GM21423 (cell line): ENCODE data around the gene DEFB127.
"Not testable (repeated sequence)": the region's sequence is repeated elsewhere in the genome, so short reads cannot be mapped to it uniquely, and the experiment has no call there.

Source experiments
- ATAC-seq: cut with Tn5 transposase; IDR thresholded peaks from one replicate; pipeline ENCODE4 v1.9.1; 2021; ENCODE audit warnings: mild to moderate bottlenecking, moderate library complexity; ENCODE audit not compliant: unreplicated experiment

DEFB127 gene, protein sequence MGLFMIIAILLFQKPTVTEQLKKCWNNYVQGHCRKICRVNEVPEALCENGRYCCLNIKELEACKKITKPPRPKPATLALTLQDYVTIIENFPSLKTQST

DNA sequence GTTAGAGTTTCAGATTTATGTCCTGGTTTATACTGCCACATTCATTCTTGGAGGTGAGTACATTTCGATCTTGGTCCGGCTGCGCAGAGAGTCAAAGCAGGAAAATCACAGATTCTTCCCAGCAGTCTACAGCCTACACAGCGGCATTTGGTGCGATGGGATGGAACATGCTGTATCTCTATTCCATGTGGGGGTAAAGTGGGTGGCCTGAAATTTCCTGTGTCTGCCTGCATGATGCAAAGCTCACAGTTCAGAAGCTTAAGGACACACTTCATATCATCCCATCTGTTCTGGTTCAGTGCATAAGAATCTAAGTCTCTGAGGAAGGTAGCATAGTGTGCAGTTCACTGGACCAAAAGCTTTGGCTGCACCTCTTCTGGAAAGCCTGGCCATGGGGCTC lies at the start of gene DEFB127:
Gene DEFB127, plus strand, starts transcription at position 301 of the 400 bp plus-strand sequence. Its CDS starts 91 bp downstream, at position 392.
- ATAC-seq = no peak

DNA sequence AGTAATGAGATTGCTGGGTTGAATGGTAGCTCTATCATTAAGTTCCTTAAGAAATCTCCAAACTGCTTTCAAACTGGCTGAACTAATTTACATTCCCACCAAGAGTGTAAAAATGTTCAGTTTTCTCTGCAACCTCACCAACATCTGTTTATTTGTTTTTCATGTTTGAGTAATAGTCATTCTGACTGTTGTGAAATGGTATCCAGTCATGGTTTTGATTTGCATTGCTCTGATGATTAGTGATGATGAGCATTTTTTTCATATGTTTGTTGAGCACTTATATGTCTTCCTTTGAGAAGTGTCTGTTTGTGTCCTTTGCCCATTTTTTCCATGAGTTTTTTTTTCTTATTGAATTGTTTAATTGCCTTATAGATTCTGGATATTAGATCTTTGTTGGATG lies 44.9 kb upstream of the DEFB127 start:
- no peak for ATAC-seq

DNA sequence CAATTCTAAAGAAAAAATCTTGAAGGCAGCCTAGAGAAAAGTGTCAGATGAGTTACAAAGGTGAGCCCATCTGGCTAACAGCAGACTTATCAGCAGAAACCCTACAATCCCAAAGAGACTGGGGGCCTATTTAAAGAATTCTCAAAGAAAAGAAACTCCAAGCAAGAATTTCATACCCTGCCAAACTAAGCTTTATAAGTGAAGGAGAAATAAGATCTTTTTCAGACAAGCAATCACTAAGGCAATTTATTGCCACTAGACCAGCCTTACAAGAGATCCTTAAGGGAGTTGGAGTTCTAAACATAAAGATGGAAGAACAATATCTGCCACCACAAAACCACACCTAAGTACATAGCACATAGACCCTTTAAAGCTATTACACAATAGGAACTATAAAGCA lies 39.7 kb upstream of the DEFB127 start:
- ATAC-seq = no peak

DNA sequence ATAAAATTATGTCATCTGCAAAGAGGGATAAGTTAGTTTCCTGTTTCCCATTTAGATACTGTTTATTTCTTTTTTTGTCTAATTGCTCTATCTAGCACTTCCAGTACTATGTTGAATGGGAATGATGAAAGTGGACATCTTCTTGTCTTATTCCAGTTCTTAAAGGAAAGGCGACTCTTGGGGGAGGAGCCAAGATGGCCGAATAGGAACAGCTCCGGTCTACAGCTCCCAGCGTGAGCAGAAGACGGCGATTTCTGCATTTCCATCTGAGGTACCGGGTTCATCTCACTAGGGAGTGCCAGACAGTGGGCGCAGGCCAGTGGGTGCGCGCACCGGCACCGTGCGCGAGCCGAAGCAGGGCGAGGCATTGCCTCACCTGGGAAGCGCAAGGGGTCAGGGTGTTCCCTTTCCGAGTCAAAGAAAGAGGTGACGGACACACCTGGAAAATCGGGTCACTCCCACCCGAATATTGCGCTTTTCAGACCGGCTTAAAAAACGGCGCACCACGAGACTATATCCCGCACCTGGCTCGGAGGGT lies 27.4 kb upstream of the DEFB127 start:
- not testable (repeated sequence) for ATAC-seq

DNA sequence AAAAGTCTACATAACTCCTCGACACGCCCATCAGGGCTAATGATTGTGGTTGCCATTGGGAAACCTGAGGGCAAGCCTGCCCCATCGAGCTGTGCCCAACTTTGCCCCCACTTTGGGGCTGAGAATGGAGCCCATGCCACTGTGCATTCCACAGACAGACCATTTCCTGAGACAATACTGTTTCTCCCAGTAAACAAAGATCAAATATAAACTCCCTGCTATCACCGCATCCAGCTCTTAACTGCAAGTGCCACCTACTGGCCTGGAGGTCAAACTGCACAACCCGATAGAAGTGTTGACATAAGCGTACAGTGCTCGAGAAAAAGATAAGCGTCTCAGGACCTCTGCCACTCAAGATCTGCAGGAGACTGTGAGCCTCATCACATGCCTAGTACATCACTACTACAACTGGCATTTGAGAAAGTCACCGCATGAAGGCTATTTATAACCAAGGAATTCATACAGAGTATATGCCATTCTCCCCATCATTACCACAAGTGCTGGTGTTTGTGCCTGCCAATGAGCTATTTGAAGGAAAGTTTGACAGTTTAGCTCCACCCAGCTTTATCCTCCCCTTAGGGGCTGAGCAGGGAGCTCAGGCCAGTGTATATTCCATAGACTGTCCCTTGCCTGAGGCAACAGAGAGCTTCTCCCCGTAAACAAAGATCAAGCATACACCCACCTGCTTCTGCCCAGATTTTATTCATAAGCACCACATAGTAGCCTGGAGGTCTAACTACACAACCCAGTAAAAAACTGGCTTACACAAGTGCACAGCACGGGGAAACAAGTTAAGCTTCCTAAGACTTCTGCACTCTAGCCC lies 19.4 kb upstream of the DEFB127 start:
- no peak for ATAC-seq

DNA sequence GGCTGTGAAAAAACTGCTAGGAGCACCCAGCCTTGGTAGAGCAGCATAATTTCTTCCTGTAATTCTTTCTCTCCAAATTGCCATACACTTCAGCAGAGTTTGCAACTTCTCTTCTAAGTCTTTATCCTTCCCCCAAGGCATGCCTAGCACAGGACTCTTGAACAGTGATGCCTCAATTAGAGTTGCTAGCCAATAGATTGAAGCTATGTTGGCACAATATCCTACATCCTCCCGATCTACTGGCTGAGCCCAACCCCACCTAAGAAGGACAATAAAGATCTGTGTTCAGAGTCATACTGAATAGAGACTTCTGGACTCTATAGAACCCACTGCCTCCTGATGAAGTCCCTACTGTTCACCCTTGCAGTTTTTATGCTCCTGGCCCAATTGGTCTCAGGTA lies 15.0 kb upstream of the DEFB127 start, which contains the start of gene DEFB126:
Gene DEFB126, plus strand, starts transcription at position 301 of the 400 bp plus-strand sequence. Its CDS starts 39 bp downstream, at position 340.
- ATAC-seq = no peak

DNA sequence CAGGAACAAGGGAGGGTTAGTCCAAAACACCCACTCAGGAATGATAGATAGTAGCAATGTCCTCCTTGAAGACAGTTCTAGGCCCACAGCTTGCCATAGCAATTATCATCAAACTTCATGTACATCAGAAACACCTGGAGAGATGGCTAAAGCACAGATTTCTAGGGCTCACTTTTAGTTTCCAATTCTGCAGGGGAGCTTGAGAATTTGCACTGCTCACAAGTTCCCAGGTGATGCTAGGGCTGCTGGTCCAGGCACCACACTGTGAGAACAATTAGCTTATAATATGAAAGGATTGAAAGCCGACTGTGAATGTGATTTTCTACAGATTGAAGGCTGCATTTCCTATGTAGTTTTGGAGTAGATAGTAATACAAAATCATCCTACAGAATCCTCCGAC lies 11.4 kb upstream of the DEFB127 start:
- no peak for ATAC-seq

DNA sequence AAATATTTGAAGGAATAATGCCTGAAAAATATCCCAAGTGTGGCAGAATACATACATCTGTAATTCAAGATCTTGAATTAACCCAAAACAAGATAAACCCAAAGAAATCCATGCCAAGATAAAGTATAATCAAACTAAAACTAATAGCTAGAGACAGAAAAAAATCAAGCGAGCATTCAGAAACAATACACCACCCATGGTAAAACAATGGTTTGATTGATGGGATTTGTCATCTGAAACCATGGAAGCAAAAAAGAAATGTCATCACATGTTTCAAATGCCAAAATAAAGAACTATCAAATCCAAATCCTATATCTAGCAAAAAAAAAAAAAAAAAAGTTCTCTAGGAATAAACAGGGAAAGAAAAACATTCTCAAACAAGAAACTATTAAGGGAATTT lies 5.1 kb upstream of the DEFB127 start:
- no peak for ATAC-seq

DNA sequence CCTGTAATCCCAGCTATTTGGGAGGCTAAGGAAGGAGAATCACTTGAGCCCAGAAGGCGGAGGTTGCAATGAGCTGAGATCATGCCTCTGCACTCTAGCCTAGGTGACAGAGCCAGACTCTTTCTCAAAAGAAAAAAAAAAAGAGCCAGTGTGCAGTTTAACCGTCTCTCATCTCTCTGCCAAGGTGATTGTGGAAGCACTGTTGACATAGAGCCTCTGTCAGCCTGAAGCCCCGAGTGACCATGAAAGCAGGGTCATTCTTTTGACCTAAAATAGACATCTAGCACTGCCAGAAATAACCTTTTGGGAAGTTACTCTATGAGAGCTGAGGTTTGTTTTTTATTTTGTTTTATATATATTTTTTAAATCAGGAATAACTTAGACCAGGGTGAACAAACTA lies 7.4 kb downstream of the DEFB127 start:
- ATAC-seq = no peak

DNA sequence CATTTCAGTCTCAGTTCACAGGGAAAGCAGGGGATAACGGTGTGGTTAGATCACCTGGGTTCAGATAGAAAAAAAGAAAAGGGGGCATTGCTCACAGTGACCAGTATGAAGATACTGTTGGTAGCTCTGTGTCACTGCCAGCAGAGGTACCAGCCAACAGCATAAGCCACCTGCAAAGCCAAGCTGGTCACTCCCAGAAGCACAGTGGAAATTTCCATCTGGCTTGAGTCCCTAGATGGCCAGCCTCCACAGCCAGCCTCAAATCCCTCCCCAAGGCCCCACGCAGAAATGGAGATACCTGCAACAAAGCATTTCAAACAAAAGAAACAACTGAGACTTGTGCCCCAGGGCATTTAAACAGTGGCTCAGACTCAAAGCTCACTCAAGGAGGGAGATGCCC lies 11.6 kb downstream of the DEFB127 start:
- no peak for ATAC-seq

DNA sequence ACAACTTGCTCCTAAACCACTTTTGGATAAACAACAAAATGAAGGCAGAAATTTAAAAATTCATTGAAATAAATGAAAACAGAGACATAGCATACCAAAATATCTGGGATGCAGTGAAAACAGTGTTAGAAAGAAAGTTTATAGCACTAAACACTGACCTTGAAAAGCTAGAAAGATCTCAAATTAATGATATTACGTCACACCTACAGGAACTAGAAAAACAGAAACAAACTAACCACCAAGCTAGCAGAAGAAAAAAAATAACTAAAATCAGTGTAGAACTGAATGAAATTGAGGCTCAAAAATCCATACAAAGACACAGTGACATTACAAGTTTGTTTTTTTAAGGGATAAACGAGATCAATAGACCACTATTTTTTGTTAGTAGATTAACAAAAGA lies 27.0 kb downstream of the DEFB127 start:
- no peak for ATAC-seq

DNA sequence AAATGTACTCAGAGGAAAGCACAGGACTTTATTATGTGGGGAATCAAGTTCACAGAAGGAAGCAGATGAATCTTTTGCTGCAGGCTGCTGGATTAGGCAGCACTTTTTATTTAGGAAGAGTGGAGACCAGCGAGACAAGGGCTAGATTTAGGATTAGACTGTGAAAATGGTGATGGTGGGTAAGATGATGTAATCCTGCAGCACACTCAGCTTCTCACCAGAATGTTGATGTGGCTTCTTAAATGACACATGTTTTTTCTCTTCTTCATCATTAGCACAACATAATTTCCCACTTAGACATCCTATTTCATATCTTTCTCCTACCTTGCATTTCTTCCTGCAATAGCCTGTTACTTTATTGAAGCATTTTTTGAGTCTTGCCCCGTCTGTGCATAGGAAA lies 30.5 kb downstream of the DEFB127 start:
- no peak for ATAC-seq

DNA sequence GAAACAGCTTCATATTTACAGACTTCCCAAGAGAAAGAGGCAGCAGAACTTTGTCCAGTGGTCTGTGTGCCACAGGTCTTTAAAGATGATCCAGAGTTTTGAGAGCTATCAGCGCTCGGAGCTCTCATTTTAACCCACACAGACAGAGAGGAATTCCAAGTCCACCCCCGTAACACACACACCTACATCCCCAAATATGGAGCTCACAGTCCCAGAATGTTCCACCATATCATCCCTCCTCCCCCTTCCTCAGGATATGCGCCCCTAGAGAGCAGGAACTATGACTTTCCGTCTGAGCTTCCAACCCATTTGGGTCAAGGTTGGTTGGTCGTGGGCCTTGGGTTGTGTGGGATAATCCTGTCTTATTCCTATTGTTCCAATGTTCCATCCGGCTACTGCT lies 32.4 kb downstream of the DEFB127 start, which contains the start of gene DEFB128:
Gene DEFB128, minus strand, starts transcription at position 101 of the 400 bp plus-strand sequence. Its CDS starts 88 bp downstream, at position 13.
- ATAC-seq = no peak

DNA sequence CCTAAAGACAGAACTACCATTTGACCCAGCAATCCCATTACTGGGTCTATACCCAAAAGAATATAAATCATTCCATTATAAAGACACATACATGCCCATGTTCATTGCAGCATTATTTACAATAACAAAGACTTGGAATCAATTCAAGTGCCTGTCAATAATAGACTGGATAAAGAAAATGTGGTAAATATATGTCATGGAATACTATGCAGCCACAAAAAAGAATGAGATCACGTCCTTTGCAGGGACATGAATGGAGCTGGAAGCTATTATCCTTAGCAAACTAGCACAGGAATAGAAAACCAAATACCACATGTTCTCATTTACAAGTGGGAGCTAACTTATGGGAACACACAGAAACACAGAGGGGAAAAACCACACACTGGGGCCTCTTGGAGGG lies 41.0 kb downstream of the DEFB127 start:
- no peak for ATAC-seq

DNA sequence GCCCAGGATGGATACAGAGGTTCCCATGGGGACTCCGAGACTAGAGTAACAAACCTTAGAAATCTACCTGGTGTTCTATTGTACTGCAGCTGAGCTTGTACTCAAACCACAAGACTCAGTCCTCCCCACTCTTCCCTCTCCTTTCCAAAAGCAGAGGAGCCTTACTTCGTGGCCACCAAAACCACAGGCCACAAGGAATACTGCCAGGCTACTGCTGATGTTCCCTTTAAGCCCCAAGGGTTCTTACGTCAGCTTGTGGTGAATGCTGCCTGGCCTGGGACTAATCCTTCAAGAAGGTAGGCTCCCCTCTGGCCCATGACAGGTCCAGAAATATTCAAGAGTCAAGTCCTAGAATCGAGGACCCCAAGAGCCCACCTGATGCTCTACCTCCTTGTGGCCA lies 42.7 kb downstream of the DEFB127 start:
- ATAC-seq = no peak

DNA sequence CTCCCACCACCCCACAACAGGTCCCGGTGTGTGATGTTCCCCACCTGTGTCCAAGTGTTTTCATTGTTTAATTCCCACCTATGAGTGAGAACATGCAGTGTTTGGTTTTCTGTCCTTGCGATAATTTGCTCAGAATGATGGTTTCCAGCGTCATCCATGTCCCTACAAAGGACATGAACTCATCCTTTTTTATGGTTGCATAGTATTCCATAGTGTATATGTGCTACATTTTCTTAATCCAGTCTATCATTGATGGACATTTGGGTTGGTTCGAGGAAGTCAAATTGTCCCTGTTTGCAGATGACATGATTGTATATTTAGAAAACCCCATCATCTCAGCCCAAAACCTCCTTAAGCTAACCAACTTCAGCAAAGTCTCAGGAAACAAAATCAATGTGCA lies 46.4 kb downstream of the DEFB127 start:
- not testable (repeated sequence) for ATAC-seq
